ENCODE data around the gene XYLB. TPM values are rescaled to one million over a fixed set of nuclear protein-coding genes. Genes with fewer than 3 reads are reported as not detected.

The XYLB gene
- total RNA-seq, 1 experiment from 2014 or later, result 20.1 TPM

- Mint-ChIP-seq H3K4me3 (ENCODE audit: unreplicated experiment) (no peak overlapping the region), H3K9me3 (ENCODE audit: unreplicated experiment) (no peaks in the 10 kb centered on the region), H3K36me3 (ENCODE audit: insufficient read depth, unreplicated experiment) (no peaks in the 10 kb centered on the region), H3K27ac (ENCODE audit: unreplicated experiment) (no peak overlapping the region), H3K27me3 (ENCODE audit: insufficient read depth, unreplicated experiment) (peaks cover 4% of the 10 kb centered on the region), H3K4me1 (ENCODE audit: low read depth, unreplicated experiment) (no peaks in the 10 kb centered on the region)
- Histone ChIP-seq H3K4me3 (ENCODE audit: low read depth, low read length) (no peak overlapping the region), H3K9me3 (no peaks in the 10 kb centered on the region), H3K4me1 (no peaks in the 10 kb centered on the region), H3K36me3 (ENCODE audit: control insufficient read depth, insufficient read depth, low read length) (no peaks in the 10 kb centered on the region), H3K27me3 (replicated peaks; ENCODE audit: control insufficient read depth, insufficient read depth, low read length) (no peaks in the 10 kb centered on the region; the same call in 1 of the 2 replicates)
- no peak for DNase-seq
- no peak for TF ChIP-seq CTCF (IDR thresholded peaks at IDR 0.05; ENCODE audit: insufficient read depth in 1 of 2, low read depth in 1 of 2, low read length in 1 of 2, severe bottlenecking in 1 of 2, unreplicated experiment in 1 of 2)
- intact Hi-C loops (cut with micrococcal nuclease; ENCODE audit: unreplicated experiment), result no loop called here
- POLR2A ChIA-PET, result no interaction called here
- BruUV-seq (replicated peaks), result no TSS peak
- CTCF ChIA-PET, result no interaction called here
Observed at GRCh38 chr3:38314112-38314763, 32.3 kb upstream of the XYLB start.

- no peaks in the 10 kb centered on the region for H3K9me3 ChIP-seq
- no peaks in the 10 kb centered on the region for H3K27me3 Mint-ChIP-seq (ENCODE audit: insufficient read depth, unreplicated experiment)
- ChIA-PET CTCF (no interaction called here), POLR2A (no interaction called here)
- H3K27ac Mint-ChIP-seq (ENCODE audit: unreplicated experiment), result no peak overlapping the region
- no peaks in the 10 kb centered on the region for H3K9me3 Mint-ChIP-seq (ENCODE audit: unreplicated experiment)
- H3K4me3 Mint-ChIP-seq (ENCODE audit: unreplicated experiment), result no peak overlapping the region
- DNase-seq, result no peak
- H3K4me1 Mint-ChIP-seq (ENCODE audit: low read depth, unreplicated experiment), result no peaks in the 10 kb centered on the region
- intact Hi-C loops (cut with micrococcal nuclease; ENCODE audit: unreplicated experiment), result no loop called here
- H3K27me3 ChIP-seq (replicated peaks; ENCODE audit: control insufficient read depth, insufficient read depth, low read length), result no peaks in the 10 kb centered on the region; the same call in 1 of the 2 replicates
- no peak for TF ChIP-seq CTCF (IDR thresholded peaks at IDR 0.05; ENCODE audit: insufficient read depth in 1 of 2, low read depth in 1 of 2, low read length in 1 of 2, severe bottlenecking in 1 of 2, unreplicated experiment in 1 of 2)
- no peaks in the 10 kb centered on the region for H3K36me3 Mint-ChIP-seq (ENCODE audit: insufficient read depth, unreplicated experiment)
- no TSS peak for BruUV-seq (replicated peaks)
- H3K4me1 ChIP-seq, result no peaks in the 10 kb centered on the region
- H3K36me3 ChIP-seq (ENCODE audit: control insufficient read depth, insufficient read depth, low read length), result no peaks in the 10 kb centered on the region
- H3K4me3 ChIP-seq (ENCODE audit: low read depth, low read length), result no peak overlapping the region
Observed at GRCh38 chr3:38314764-38315487, 31.7 kb upstream of the XYLB start.

GRCh38 chr3:38315488-38316230, 30.9 kb upstream of the XYLB start:
- Mint-ChIP-seq H3K36me3 (ENCODE audit: insufficient read depth, unreplicated experiment) (no peaks in the 10 kb centered on the region), H3K9me3 (ENCODE audit: unreplicated experiment) (no peaks in the 10 kb centered on the region), H3K27me3 (ENCODE audit: insufficient read depth, unreplicated experiment) (no peaks in the 10 kb centered on the region), H3K27ac (ENCODE audit: unreplicated experiment) (no peak overlapping the region), H3K4me3 (ENCODE audit: unreplicated experiment) (no peak overlapping the region), H3K4me1 (ENCODE audit: low read depth, unreplicated experiment) (no peaks in the 10 kb centered on the region)
- H3K4me3 ChIP-seq (ENCODE audit: low read depth, low read length), result no peak overlapping the region
- DNase-seq, result no peak
- H3K4me1 ChIP-seq, result no peaks in the 10 kb centered on the region
- H3K36me3 ChIP-seq (ENCODE audit: control insufficient read depth, insufficient read depth, low read length), result no peaks in the 10 kb centered on the region
- no peak for TF ChIP-seq CTCF (IDR thresholded peaks at IDR 0.05; ENCODE audit: insufficient read depth in 1 of 2, low read depth in 1 of 2, low read length in 1 of 2, severe bottlenecking in 1 of 2, unreplicated experiment in 1 of 2)
- intact Hi-C loops (cut with micrococcal nuclease; ENCODE audit: unreplicated experiment), result no loop called here
- no TSS peak for BruUV-seq (replicated peaks)
- POLR2A ChIA-PET, result no interaction called here
- H3K27me3 ChIP-seq (replicated peaks; ENCODE audit: control insufficient read depth, insufficient read depth, low read length), result no peaks in the 10 kb centered on the region; the same call in 1 of the 2 replicates
- H3K9me3 ChIP-seq, result no peaks in the 10 kb centered on the region
- CTCF ChIA-PET, result no interaction called here
